ENCODE data around the gene RIBC2.

Gene RIBC2

GRCh38 chr22:45450921-45451651 is 37.6 kb downstream of the RIBC2 start:
- Histone ChIP-seq H3K4me3 (ENCODE audit: low read depth in 1 of 2, low read length in 2 of 2) (no peak overlapping the region), H3K27ac (ENCODE audit: low read length) (peak overlapping the region; percentile 33), H3K36me3 (ENCODE audit: control insufficient read depth in 1 of 2, insufficient read depth in 2 of 2, low read length in 2 of 2) (no peaks in the 10 kb centered on the region), H3K27me3 (ENCODE audit: low read depth, low read length) (no peaks in the 10 kb centered on the region), H3K9me3 (ENCODE audit: control insufficient read depth in 1 of 2, low read length in 2 of 2) (no peaks in the 10 kb centered on the region), H3K4me1 (ENCODE audit: control insufficient read depth in 1 of 2, insufficient read depth in 2 of 2, low read length in 2 of 2) (no peaks in the 10 kb centered on the region)

- Histone ChIP-seq H3K36me3 (ENCODE audit: control insufficient read depth in 1 of 2, insufficient read depth in 2 of 2, low read length in 2 of 2) (no peaks in the 10 kb centered on the region), H3K27ac (ENCODE audit: low read length) (no peak overlapping the region), H3K4me3 (ENCODE audit: low read depth in 1 of 2, low read length in 2 of 2) (no peak overlapping the region), H3K9me3 (ENCODE audit: control insufficient read depth in 1 of 2, low read length in 2 of 2) (no peaks in the 10 kb centered on the region), H3K27me3 (ENCODE audit: low read depth, low read length) (no peaks in the 10 kb centered on the region), H3K4me1 (ENCODE audit: control insufficient read depth in 1 of 2, insufficient read depth in 2 of 2, low read length in 2 of 2) (no peaks in the 10 kb centered on the region)
Measured at GRCh38 chr22:45451972-45452371, 38.5 kb downstream of the RIBC2 start.

GRCh38 chr22:45452565-45453379 is 39.3 kb downstream of the RIBC2 start:
- no peaks in the 10 kb centered on the region for H3K36me3 ChIP-seq (ENCODE audit: control insufficient read depth in 1 of 2, insufficient read depth in 2 of 2, low read length in 2 of 2)
- H3K4me1 ChIP-seq (ENCODE audit: control insufficient read depth in 1 of 2, insufficient read depth in 2 of 2, low read length in 2 of 2), result no peaks in the 10 kb centered on the region
- H3K27ac ChIP-seq (ENCODE audit: low read length), result no peak overlapping the region

GRCh38 chr22:45453764-45454163 is 40.3 kb downstream of the RIBC2 start:
- Histone ChIP-seq H3K4me3 (ENCODE audit: low read depth in 1 of 2, low read length in 2 of 2) (no peak overlapping the region), H3K4me1 (ENCODE audit: control insufficient read depth in 1 of 2, insufficient read depth in 2 of 2, low read length in 2 of 2) (no peaks in the 10 kb centered on the region), H3K27ac (ENCODE audit: low read length) (no peak overlapping the region)

More at GRCh38 chr22:45452565-45453379, 39.3 kb downstream of the RIBC2 start:
- Histone ChIP-seq H3K27me3 (ENCODE audit: low read depth, low read length) (no peaks in the 10 kb centered on the region), H3K9me3 (ENCODE audit: control insufficient read depth in 1 of 2, low read length in 2 of 2) (no peaks in the 10 kb centered on the region), H3K4me3 (ENCODE audit: low read depth in 1 of 2, low read length in 2 of 2) (no peak overlapping the region)

GRCh38 chr22:45454275-45454674 is 40.8 kb downstream of the RIBC2 start:
- H3K27ac ChIP-seq (ENCODE audit: low read length), result no peak overlapping the region
- H3K4me3 ChIP-seq (ENCODE audit: low read depth in 1 of 2, low read length in 2 of 2), result no peak overlapping the region
- H3K27me3 ChIP-seq (ENCODE audit: low read depth, low read length), result no peaks in the 10 kb centered on the region
- no peaks in the 10 kb centered on the region for H3K36me3 ChIP-seq (ENCODE audit: control insufficient read depth in 1 of 2, insufficient read depth in 2 of 2, low read length in 2 of 2)
- H3K9me3 ChIP-seq (ENCODE audit: control insufficient read depth in 1 of 2, low read length in 2 of 2), result no peaks in the 10 kb centered on the region
- H3K4me1 ChIP-seq (ENCODE audit: control insufficient read depth in 1 of 2, insufficient read depth in 2 of 2, low read length in 2 of 2), result no peaks in the 10 kb centered on the region

More at GRCh38 chr22:45453764-45454163, 40.3 kb downstream of the RIBC2 start:
- no peaks in the 10 kb centered on the region for H3K27me3 ChIP-seq (ENCODE audit: low read depth, low read length)
- H3K9me3 ChIP-seq (ENCODE audit: control insufficient read depth in 1 of 2, low read length in 2 of 2), result no peaks in the 10 kb centered on the region
- no peaks in the 10 kb centered on the region for H3K36me3 ChIP-seq (ENCODE audit: control insufficient read depth in 1 of 2, insufficient read depth in 2 of 2, low read length in 2 of 2)

GRCh38 chr22:45455212-45455611 is 41.7 kb downstream of the RIBC2 start:
- H3K27ac ChIP-seq (ENCODE audit: low read length), result no peak overlapping the region
- H3K4me3 ChIP-seq (ENCODE audit: low read depth in 1 of 2, low read length in 2 of 2), result no peak overlapping the region
- H3K27me3 ChIP-seq (ENCODE audit: low read depth, low read length), result no peaks in the 10 kb centered on the region
- H3K9me3 ChIP-seq (ENCODE audit: control insufficient read depth in 1 of 2, low read length in 2 of 2), result no peaks in the 10 kb centered on the region
- no peaks in the 10 kb centered on the region for H3K36me3 ChIP-seq (ENCODE audit: control insufficient read depth in 1 of 2, insufficient read depth in 2 of 2, low read length in 2 of 2)
- no peaks in the 10 kb centered on the region for H3K4me1 ChIP-seq (ENCODE audit: control insufficient read depth in 1 of 2, insufficient read depth in 2 of 2, low read length in 2 of 2)

GRCh38 chr22:45455621-45456020 is 42.1 kb downstream of the RIBC2 start:
- Histone ChIP-seq H3K27ac (ENCODE audit: low read length) (no peak overlapping the region), H3K4me1 (ENCODE audit: control insufficient read depth in 1 of 2, insufficient read depth in 2 of 2, low read length in 2 of 2) (no peaks in the 10 kb centered on the region), H3K36me3 (ENCODE audit: control insufficient read depth in 1 of 2, insufficient read depth in 2 of 2, low read length in 2 of 2) (no peaks in the 10 kb centered on the region), H3K4me3 (ENCODE audit: low read depth in 1 of 2, low read length in 2 of 2) (no peak overlapping the region), H3K9me3 (ENCODE audit: control insufficient read depth in 1 of 2, low read length in 2 of 2) (no peaks in the 10 kb centered on the region), H3K27me3 (ENCODE audit: low read depth, low read length) (no peaks in the 10 kb centered on the region)

GRCh38 chr22:45456811-45457210 is 43.3 kb downstream of the RIBC2 start:
- H3K4me1 ChIP-seq (ENCODE audit: control insufficient read depth in 1 of 2, insufficient read depth in 2 of 2, low read length in 2 of 2), result no peaks in the 10 kb centered on the region
- H3K27me3 ChIP-seq (ENCODE audit: low read depth, low read length), result no peaks in the 10 kb centered on the region
- no peaks in the 10 kb centered on the region for H3K36me3 ChIP-seq (ENCODE audit: control insufficient read depth in 1 of 2, insufficient read depth in 2 of 2, low read length in 2 of 2)
- no peak overlapping the region for H3K4me3 ChIP-seq (ENCODE audit: low read depth in 1 of 2, low read length in 2 of 2)
- H3K9me3 ChIP-seq (ENCODE audit: control insufficient read depth in 1 of 2, low read length in 2 of 2), result no peaks in the 10 kb centered on the region
- H3K27ac ChIP-seq (ENCODE audit: low read length), result no peak overlapping the region

GRCh38 chr22:45458532-45458931 is 45.0 kb downstream of the RIBC2 start:
- Histone ChIP-seq H3K27me3 (ENCODE audit: low read depth, low read length) (no peaks in the 10 kb centered on the region), H3K4me3 (ENCODE audit: low read depth in 1 of 2, low read length in 2 of 2) (no peak overlapping the region), H3K9me3 (ENCODE audit: control insufficient read depth in 1 of 2, low read length in 2 of 2) (no peaks in the 10 kb centered on the region), H3K36me3 (ENCODE audit: control insufficient read depth in 1 of 2, insufficient read depth in 2 of 2, low read length in 2 of 2) (no peaks in the 10 kb centered on the region), H3K4me1 (ENCODE audit: control insufficient read depth in 1 of 2, insufficient read depth in 2 of 2, low read length in 2 of 2) (no peaks in the 10 kb centered on the region), H3K27ac (ENCODE audit: low read length) (no peak overlapping the region)

- Histone ChIP-seq H3K4me3 (ENCODE audit: low read depth in 1 of 2, low read length in 2 of 2) (no peak overlapping the region), H3K27ac (ENCODE audit: low read length) (no peak overlapping the region), H3K27me3 (ENCODE audit: low read depth, low read length) (no peaks in the 10 kb centered on the region), H3K9me3 (ENCODE audit: control insufficient read depth in 1 of 2, low read length in 2 of 2) (no peaks in the 10 kb centered on the region), H3K4me1 (ENCODE audit: control insufficient read depth in 1 of 2, insufficient read depth in 2 of 2, low read length in 2 of 2) (no peaks in the 10 kb centered on the region), H3K36me3 (ENCODE audit: control insufficient read depth in 1 of 2, insufficient read depth in 2 of 2, low read length in 2 of 2) (no peaks in the 10 kb centered on the region)
Measured at GRCh38 chr22:45459235-45459634, 45.7 kb downstream of the RIBC2 start.

- Histone ChIP-seq H3K4me1 (ENCODE audit: control insufficient read depth in 1 of 2, insufficient read depth in 2 of 2, low read length in 2 of 2) (no peaks in the 10 kb centered on the region), H3K9me3 (ENCODE audit: control insufficient read depth in 1 of 2, low read length in 2 of 2) (no peaks in the 10 kb centered on the region), H3K36me3 (ENCODE audit: control insufficient read depth in 1 of 2, insufficient read depth in 2 of 2, low read length in 2 of 2) (no peaks in the 10 kb centered on the region), H3K4me3 (ENCODE audit: low read depth in 1 of 2, low read length in 2 of 2) (no peak overlapping the region), H3K27me3 (ENCODE audit: low read depth, low read length) (no peaks in the 10 kb centered on the region), H3K27ac (ENCODE audit: low read length) (no peak overlapping the region)
Measured at GRCh38 chr22:45460288-45461109, 47.0 kb downstream of the RIBC2 start.

All from muscle layer of duodenum (tissue), 2 donors.